ENCODE results near the gene KRTAP22-1.

The KRTAP22-1 gene

DNA sequence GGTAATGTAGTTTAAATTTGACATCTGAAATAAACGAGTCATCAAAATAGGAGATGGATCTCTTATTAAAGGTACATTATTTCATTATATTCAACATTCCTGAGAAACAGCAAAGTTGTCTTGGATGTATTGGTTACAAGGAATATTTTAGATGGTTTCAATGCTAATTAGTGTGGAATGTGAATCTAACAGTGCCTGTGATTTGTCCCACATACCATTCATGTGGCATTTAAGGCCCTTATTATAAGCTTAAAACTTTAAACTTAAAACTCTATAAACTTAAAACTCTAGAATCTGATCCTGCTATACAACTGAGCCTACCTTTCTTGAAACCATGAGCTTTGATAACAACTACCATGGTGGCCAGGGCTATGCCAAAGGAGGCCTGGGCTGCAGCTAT, at the start of gene KRTAP22-1:
Gene KRTAP22-1 (plus strand): TSS at position 301 of the 400 bp plus-strand sequence.
- DNase-seq (ENCODE audit: low spot score), result no peak

DNA sequence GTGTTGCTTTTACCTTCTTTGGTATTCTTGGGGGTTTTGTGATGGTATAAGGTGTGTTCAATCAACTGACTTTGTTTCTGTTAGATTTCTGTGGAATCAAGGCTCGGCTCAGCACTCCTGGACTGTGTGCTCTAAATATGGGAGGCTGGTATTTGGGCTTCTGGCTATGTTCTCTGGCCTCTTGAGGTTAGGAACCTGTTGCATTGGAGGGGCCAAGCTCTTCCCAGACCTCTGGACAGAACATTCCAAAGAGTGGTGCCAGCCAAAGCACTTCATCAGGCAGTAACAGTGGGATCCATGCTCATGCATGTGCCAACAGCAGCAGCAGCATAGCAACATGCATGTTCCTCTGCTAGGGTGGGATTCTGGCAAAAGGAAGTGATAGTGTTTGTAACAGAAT, 48.1 kb upstream of the KRTAP22-1 start:
- DNase-seq (ENCODE audit: low spot score), result no peak

GRCh38 chr21:30555095-30555494, 45.8 kb upstream of the KRTAP22-1 start:
- DNase-seq (ENCODE audit: low spot score), result no peak

DNA sequence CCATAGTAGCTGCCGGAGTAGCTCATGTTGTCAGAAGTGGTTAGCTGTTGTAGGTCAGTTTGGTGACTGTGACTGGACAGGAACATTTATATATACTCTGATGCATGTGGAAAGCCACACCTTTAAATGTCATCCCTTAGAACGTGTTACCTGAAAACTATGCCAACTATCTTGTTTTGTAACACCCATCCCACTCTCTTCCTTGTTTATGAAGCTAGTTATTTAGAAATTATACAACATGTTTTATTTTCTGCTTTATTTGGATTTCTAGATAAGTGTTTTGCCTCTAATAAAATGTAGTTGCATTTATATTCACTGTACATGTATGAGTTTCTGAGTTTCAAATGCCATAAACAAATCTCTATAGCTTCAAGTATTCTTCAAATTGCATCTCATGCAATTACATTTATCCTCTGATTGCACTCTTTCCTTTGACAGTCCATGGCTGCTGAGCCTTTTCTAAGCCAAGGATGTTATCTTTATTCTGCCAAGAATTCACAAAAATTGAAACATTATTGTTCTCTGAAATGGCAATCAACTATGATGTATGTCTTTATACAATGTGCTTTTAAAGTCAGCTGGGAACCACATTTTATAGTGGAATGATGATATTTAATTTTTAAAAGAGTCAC, 39.5 kb upstream of the KRTAP22-1 start, which contains the start of gene KRTAP19-7:
Gene KRTAP19-7 (minus strand): TSS at position 51 of the 632 bp plus-strand sequence. CDS start 25 bp downstream, at position 26.
- no peak for DNase-seq (ENCODE audit: low spot score)

- no peak for DNase-seq (ENCODE audit: low spot score)
Observed at GRCh38 chr21:30561957-30562356, 38.9 kb upstream of the KRTAP22-1 start.

GRCh38 chr21:30563072-30563471, 37.8 kb upstream of the KRTAP22-1 start:
- no peak for DNase-seq (ENCODE audit: low spot score)

DNA sequence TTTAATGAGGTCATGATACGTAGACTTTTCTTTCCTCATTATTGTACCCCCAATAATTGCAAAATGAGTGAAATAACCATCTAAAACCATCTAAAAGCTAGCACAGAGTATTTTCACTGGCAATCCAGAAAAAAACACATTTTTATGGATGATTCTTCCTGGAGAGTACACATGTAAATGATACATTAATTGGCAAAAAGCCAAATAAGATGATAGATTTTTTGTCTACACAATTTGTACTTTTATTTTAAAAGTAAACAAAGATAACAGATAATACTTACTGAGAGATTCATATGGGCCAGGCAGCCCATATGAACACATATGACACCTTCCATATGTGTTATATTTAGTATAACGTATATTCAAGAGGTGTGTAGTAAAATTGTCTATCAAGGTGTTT, 37.3 kb upstream of the KRTAP22-1 start:
- DNase-seq (ENCODE audit: low spot score), result no peak

DNA sequence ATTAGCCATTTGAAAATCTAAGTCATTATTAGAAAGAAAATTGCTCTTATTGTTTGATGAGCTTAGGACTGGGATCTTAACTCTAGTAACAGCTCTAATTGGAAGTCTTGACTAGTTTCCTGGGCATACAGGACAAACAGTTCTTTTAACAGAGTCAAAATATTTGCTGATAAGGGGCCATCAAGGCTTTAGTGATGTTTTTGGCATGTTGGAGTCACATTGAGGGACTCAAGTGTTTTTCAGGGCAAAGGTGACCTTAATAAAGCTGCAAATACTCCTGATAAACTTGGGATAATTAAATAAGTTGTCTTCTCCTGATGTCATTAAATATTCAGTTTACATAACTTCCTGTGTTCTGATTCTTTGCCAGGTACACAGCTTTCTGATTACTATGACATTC, 33.3 kb upstream of the KRTAP22-1 start:
- no peak for DNase-seq (ENCODE audit: low spot score)

- no peak for DNase-seq (ENCODE audit: low spot score)
Observed at GRCh38 chr21:30577766-30578165, 23.1 kb upstream of the KRTAP22-1 start.

DNA sequence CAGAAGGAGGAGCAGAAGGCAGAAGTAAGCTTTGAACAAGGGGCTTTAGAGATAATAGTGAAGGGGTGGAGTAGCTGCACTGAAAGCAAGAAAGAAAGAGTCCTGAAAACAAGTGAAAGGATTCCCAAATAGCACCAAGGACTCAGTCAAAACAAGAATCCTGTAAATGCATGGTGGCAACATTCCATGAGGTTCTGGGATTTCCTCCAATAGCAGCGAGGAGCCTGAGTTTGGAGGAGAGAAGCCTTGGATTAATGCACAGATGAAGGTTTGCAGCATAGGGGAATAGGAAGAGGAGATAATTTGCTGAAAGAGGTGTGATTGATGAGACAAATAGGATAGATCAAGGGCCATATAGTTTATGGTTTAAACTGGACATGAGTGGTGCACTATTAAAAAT, 21.5 kb upstream of the KRTAP22-1 start:
- no peak for DNase-seq (ENCODE audit: low spot score)

DNA sequence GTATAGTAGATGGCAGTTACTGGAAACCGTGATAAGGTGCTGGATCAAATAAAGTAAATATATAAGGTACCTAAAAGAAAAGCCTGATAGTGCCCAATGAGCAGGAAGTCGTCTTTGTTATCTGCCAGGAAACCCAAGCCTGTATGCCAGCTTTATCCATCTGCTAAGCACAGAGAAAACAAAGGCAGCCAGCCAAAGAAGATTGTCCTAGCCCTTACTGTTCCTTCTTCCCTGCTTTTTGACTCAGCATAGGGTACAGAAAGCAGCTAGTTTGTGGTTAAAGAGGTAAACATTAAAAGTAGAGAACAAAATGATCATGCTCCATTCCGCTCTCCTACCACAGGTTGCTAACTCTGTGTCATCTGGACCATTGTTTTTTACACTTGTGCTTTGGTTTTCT, 20.8 kb upstream of the KRTAP22-1 start:
- DNase-seq (ENCODE audit: low spot score), result no peak

GRCh38 chr21:30582870-30583269, 18.0 kb upstream of the KRTAP22-1 start:
- no peak for DNase-seq (ENCODE audit: low spot score)

DNA sequence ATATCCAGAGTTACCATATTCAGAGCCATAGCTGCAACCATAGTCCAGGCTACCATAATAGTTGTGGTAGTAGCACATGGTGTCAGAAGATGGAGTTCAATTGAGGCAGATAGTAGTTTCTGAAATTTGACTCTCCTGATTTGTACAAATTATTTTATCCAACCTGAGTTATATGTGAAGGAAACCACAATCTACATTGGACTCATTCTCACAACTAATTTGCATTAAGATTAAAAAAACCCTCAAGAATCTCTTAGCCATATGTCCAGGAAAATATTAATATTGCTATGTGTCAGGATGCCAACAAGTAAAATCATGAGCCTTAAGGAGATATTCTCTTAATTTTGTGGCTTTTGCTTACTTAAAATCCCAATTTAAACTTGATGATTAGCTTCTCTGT, 10.6 kb upstream of the KRTAP22-1 start, which contains the start of gene KRTAP22-2:
Gene KRTAP22-2 (minus strand): TSS at position 101 of the 400 bp plus-strand sequence.
- DNase-seq (ENCODE audit: low spot score), result no peak

DNA sequence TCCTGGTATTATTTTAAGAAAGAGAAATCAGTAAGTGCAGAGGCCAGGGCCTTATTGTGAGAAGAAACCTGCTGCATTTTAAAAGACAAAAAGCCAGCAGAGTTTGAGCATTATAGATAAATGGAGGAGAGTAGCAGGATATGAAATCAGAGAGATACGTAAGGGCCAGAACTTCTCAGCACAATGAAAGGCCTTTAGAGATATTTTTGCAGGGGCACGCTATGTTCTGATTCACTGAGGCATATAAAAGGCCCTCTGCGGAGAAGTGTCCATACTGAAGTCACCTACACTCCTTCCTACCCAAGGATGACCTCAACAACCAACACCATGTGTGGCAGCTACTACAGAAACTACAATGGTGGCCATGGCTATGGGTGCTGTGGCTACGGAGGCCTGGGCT, 8.7 kb upstream of the KRTAP22-1 start, which contains the start of gene KRTAP6-3:
Gene KRTAP6-3 (plus strand): TSS at position 301 of the 400 bp plus-strand sequence. CDS start 6 bp downstream, at position 307.
- no peak for DNase-seq (ENCODE audit: low spot score)

DNA sequence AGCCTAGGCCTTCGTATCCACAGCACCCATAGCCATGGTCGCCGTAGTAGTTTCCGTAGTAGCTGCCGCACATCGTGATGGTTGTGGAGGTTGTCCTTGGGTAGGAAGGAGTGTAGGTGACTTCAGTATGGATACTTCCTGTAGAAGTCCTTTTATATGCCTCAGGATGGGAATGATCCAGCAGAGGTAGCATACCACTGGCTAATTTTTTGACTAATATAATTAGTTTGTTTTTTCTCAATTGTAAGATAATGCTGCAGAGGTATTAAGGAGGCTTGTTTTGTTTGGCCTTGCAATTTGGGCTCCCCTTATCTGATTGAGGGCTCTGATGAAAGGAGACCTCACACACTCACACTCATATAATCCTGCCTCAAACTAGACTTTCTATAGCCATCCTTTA, 2.1 kb upstream of the KRTAP22-1 start, which contains the start of gene KRTAP6-2:
Gene KRTAP6-2 (minus strand): TSS at position 101 of the 400 bp plus-strand sequence. CDS start 28 bp downstream, at position 73.
- no peak for DNase-seq (ENCODE audit: low spot score)

DNA sequence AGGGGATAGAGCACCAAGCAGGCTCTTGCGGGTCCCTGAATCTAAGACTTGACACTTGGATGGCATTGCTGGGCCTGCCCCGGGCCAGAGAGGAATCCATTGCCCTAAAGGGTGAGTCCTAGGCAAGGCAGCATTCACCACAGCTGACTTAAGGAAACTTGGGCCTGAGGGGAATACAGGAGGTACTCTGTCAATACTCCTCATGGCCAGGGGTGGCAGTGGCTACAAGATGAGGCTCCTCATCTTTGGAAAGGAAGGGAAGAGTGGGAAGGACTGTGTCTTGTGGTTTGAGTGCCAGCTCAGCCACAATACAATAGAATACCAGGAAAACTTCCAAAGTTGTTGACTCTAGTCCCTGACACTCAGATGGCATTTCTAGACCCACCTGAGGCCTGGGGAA, 5.1 kb downstream of the KRTAP22-1 start:
- DNase-seq (ENCODE audit: low spot score), result no peak

- DNase-seq (ENCODE audit: low spot score), result no peak
Observed at GRCh38 chr21:30612132-30612531, 11.2 kb downstream of the KRTAP22-1 start.

- no peak for DNase-seq (ENCODE audit: low spot score)
Observed at GRCh38 chr21:30613836-30614235, 12.9 kb downstream of the KRTAP22-1 start, which contains the start of gene KRTAP6-1. Gene KRTAP6-1, minus strand, starts transcription at chr21:30613930. Its CDS starts 26 bp downstream, at chr21:30613904.

DNA sequence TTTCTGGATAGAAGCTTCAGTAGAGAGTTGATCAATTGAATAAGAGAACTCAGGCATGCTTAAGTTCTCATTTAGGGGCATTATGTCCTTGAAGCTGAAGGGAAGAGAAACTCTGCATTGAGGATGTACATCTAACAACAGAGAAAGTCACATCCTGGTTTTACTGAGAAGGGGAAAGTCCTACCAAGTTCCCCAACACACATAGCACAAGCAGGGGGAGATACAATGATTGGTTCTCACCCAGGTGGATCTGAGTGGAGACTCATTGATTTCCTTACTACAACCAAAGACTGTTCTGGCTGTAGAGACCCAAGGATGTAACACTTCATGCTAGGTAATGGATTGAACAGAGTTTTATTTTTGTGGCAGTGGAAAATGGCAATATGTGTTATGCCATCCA, 14.3 kb downstream of the KRTAP22-1 start:
- no peak for DNase-seq (ENCODE audit: low spot score)

DNA sequence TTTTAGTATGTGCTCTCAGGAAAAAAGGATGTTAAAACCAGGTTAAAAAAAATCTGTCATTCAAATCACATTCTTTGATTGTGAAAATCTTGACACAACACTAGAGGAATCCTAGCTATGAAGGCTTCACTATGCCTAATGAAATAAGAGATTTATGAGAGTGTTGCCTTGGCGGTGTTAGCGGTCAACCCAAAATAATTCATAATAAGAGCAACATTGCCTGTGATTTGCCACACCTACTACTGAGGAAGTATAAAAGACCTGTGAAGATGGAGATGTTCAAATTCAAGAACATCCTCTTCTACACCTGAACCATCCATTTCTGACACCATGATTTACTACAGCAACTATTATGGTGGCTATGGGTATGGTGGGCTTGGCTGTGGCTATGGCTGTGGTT, 15.2 kb downstream of the KRTAP22-1 start, which contains the start of gene KRTAP20-1:
Gene KRTAP20-1 (plus strand): TSS at position 301 of the 400 bp plus-strand sequence. CDS start 30 bp downstream, at position 331.
- DNase-seq (ENCODE audit: low spot score), result no peak

- no peak for DNase-seq (ENCODE audit: low spot score)
Observed at GRCh38 chr21:30620080-30620479, 19.2 kb downstream of the KRTAP22-1 start.

DNA sequence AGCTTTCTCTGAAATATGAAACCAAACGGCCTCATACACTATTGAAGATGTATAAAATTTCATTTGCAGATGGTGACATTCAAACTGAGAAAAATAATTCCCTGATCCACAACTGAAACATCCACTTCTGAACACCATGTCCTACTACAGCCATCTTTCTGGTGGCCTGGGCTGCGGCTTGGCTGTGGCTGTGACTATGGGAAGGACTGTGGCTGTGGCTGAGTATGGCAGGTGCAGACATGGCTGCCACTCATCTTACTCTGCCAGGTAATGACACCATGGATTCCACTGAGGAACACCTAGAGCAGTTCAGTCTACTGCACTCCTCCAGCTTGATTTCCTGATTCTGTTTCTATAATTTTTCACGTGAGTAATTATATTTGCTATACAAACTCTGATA, 19.6 kb downstream of the KRTAP22-1 start, which contains the start of gene KRTAP20-4:
Gene KRTAP20-4 (plus strand): TSS at position 106 of the 400 bp plus-strand sequence.
- DNase-seq (ENCODE audit: low spot score), result no peak

DNA sequence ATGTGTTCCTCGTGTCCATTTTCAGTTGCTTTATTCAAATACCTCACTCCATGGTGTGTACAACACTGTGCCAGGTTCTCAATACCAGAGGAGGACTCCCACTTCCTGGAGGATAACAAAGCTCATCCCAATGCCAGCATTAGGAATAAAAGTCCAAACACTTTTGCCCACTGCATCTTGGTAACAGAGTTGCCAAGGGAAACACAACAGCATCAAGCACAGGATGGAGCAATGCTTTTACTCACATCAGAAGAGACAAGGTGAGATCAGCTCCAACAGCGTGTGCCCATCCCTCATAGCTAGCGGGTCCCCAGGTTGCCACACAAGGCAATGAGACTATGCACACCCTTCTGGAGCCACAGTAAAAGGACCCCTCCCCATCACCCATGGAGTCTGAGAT, 22.5 kb downstream of the KRTAP22-1 start:
- no peak for DNase-seq (ENCODE audit: low spot score)

Measured in LoVo (cell line).